ENCODE data around the gene MAP4K2.

DNA sequence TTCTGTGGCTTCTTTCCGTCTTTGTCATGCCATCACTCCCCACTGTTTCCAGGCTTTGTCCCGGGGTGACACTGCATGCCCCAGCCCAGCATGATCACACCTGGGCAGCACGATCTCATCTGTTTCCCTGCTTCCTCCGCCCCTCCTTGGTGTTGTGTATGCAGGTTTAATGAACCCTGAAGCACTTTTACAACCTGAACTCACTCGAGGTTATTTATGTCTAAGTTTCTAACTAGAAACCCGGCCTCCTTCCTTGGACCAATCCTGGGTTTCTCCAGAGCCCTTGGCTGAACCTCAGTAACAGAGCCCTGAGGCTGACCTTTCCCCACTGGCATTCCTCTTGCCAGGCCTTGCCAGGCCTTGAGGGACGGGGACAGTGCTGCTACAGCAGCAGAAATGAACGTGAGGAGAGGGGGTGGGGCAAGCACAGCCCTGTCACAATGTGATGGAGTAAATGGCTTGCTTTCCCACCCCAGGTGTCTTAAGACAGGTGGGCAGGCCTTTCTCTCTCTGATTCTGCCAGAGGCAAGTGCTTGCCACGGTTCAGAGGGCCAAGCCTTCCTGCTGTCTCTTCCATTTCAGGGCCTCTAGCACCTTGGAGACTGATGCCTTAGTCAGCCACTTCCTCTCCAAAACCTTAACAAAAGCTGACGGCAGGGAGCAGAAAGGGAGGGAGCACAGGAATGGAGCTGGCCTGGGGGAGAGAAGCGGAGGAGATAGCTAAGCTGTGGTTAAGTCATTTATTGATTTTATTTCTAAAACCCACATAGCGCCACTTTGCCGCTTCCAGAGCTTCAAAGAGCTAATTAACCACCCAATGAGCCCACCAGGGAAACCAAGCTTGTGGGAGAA, 40.1 kb downstream of the MAP4K2 start:
- TF ChIP-seq POLR2AphosphoS5 (IDR thresholded peaks at IDR 0.05; ENCODE audit: low read depth, low read length), result peak; percentile 21
- TF ChIP-seq CTCF (CRISPR knock-in tag; IDR thresholded peaks at IDR 0.05), result no peak
- no peak for TF ChIP-seq TCF7 (IDR thresholded peaks at IDR 0.05; ENCODE audit: low read depth)
- TF ChIP-seq ZNF101 (CRISPR knock-in tag; IDR thresholded peaks at IDR 0.05; ENCODE audit: borderline replicate concordance, low read depth), result no peak
- TF ChIP-seq ZNF142 (CRISPR knock-in tag; IDR thresholded peaks at IDR 0.05), result no peak
- TF ChIP-seq PRDM4 (CRISPR knock-in tag; IDR thresholded peaks at IDR 0.05; ENCODE audit: borderline replicate concordance), result no peak
- TF ChIP-seq DR1 (CRISPR knock-in tag; IDR thresholded peaks at IDR 0.05), result no peak
- TF ChIP-seq ZFP36 (IDR thresholded peaks at IDR 0.05; ENCODE audit: borderline replicate concordance, low read depth, low read length, partially characterized antibody), result no peak
- no peak for TF ChIP-seq IRF1 (CRISPR knock-in tag; IDR thresholded peaks at IDR 0.05; ENCODE audit: low read depth)
- TF ChIP-seq HNRNPK (IDR thresholded peaks at IDR 0.05; ENCODE audit: low read depth, low read length, poor library complexity, severe bottlenecking), result no peak
- TF ChIP-seq ZNF550 (CRISPR knock-in tag; IDR thresholded peaks at IDR 0.05; ENCODE audit: borderline replicate concordance), result no peak
- no peak for TF ChIP-seq CHD4 (IDR thresholded peaks at IDR 0.05; ENCODE audit: borderline replicate concordance, low read length)
